GM18867 (cell line): Measurements from ENCODE around the gene STXBP6.
A peak's percentile ranks its signal among the peaks of the same experiment; 100 is the strongest.

Source experiments
- ATAC-seq: cut with Tn5 transposase; IDR thresholded peaks from one replicate; pipeline ENCODE4 v1.9.1; 2021; ENCODE audit warnings: mild to moderate bottlenecking, moderate library complexity; ENCODE audit not compliant: unreplicated experiment

The STXBP6 gene

GRCh38 chr14:24866067-24866639 is 183.8 kb downstream of the STXBP6 start:
- no peak for ATAC-seq

- no peak for ATAC-seq
Observed at GRCh38 chr14:24863968-24864684, 185.8 kb downstream of the STXBP6 start.

GRCh38 chr14:24861083-24861630 is 188.8 kb downstream of the STXBP6 start:
- no peak for ATAC-seq

- no peak for ATAC-seq
Observed at GRCh38 chr14:24859559-24859958, 190.4 kb downstream of the STXBP6 start.

- ATAC-seq: no peak
Observed at GRCh38 chr14:24858684-24859083, 191.3 kb downstream of the STXBP6 start.

GRCh38 chr14:24858052-24858451 is 191.9 kb downstream of the STXBP6 start:
- ATAC-seq: no peak

GRCh38 chr14:24857277-24857676 is 192.7 kb downstream of the STXBP6 start:
- ATAC-seq: no peak

GRCh38 chr14:24853446-24853845 is 196.5 kb downstream of the STXBP6 start:
- no peak for ATAC-seq

GRCh38 chr14:24852312-24853060 is 197.5 kb downstream of the STXBP6 start:
- ATAC-seq: no peak

- no peak for ATAC-seq
Observed at GRCh38 chr14:24851837-24852236, 198.1 kb downstream of the STXBP6 start.

GRCh38 chr14:24851406-24851805 is 198.5 kb downstream of the STXBP6 start:
- ATAC-seq: no peak

- no peak for ATAC-seq
Observed at GRCh38 chr14:24850072-24850471, 199.9 kb downstream of the STXBP6 start.

GRCh38 chr14:24849471-24849870 is 200.5 kb downstream of the STXBP6 start:
- ATAC-seq: no peak

- ATAC-seq: no peak
Observed at GRCh38 chr14:24848102-24848790, 201.7 kb downstream of the STXBP6 start.

- ATAC-seq: no peak
Observed at GRCh38 chr14:24847568-24848095, 202.3 kb downstream of the STXBP6 start.

- no peak for ATAC-seq
Observed at GRCh38 chr14:24846261-24846660, 203.7 kb downstream of the STXBP6 start.

GRCh38 chr14:24845851-24846250 is 204.1 kb downstream of the STXBP6 start:
- ATAC-seq: no peak

- ATAC-seq: no peak
Observed at GRCh38 chr14:24844011-24844410, 205.9 kb downstream of the STXBP6 start.

GRCh38 chr14:24843494-24843893 is 206.5 kb downstream of the STXBP6 start:
- peak; percentile 93 for ATAC-seq

- ATAC-seq: no peak
Observed at GRCh38 chr14:24840204-24840893, 209.6 kb downstream of the STXBP6 start.
